Skeletal muscle cell (primary cell): ENCODE results near the gene EDA.

Experiments
- DNase-seq: peaks from one replicate; pipeline ENCODE4 v3.0.0-alpha.2; 2010; ENCODE audit warnings: low read depth
- H3K4me3 ChIP-seq: 2 replicates; pipeline ENCODE4 v1.5.1; 2011; ENCODE audit warnings: low read depth, mild to moderate bottlenecking, control low read depth, low read length, moderate library complexity

EDA gene

DNA sequence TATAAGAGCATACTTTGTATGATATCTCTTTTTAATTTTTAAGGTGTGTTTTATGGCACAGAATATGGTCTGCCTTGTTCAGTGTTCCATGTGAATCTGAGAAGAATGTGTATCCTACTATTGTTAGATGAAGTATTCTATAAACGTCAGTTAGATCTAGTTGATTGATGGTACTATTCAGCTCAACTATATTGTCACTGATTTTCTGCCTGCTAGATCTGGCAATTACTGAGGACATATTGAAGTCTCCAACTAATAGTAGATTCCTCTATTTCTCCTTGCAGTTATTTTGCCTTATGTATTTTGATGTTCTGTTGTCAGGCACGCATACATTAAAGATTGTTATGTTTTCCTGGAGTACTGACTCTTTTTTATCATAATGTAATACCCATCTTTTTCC is 394.1 kb downstream of the EDA start:
- H3K4me3 ChIP-seq = no peak overlapping the region
- DNase-seq = no peak

DNA sequence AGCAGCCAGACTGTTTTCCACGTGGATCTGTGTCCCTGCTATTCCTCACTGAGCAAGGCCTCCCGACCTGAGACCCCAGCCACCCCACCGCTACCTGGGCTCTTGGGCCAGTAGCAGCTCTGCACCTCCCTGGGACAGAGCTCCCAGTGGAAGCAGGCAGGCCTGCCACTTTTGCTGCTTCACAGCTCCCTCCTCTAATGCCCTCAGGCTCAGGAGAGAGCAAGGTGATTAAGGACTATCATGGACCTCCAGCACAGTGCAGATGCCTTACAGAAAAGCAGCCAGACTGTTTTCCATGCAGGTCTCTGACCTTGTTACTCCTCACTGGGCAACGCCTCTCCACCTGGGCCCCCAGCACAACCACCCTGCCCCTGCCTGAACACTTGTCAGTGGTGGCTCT is 396.8 kb downstream of the EDA start:
- DNase-seq = no peak

GRCh38 chrX:70013466-70014381 is 397.8 kb downstream of the EDA start:
- DNase-seq = no peak
- no peak overlapping the region for H3K4me3 ChIP-seq

More for the DNA sequence above, 396.8 kb downstream of the EDA start:
- no peak overlapping the region for H3K4me3 ChIP-seq

GRCh38 chrX:70016513-70016912 is 400.6 kb downstream of the EDA start:
- DNase-seq = no peak
- no peak overlapping the region for H3K4me3 ChIP-seq

GRCh38 chrX:70022616-70023015 is 406.7 kb downstream of the EDA start:
- H3K4me3 ChIP-seq = no peak overlapping the region
- DNase-seq = no peak

DNA sequence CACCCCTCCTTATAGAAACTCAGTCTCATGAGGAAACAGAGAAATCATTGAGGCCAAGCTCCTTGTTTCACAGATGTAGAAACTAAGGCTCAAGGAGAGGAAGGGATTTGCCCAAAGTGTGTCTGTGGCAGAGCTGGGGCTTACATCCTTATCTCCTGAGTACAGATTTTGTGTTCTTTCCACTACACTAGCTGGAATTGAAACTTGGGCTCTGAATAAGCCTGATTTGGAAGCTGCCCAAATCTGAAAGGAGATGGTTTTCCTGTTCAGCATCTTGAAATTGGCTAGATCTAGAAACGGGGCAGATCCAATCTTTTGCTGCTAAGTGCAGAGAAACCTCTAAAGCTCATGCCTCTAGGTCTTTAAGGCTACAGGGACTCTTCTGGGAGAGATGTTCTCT is 409.6 kb downstream of the EDA start:
- no peak overlapping the region for H3K4me3 ChIP-seq
- DNase-seq = no peak

GRCh38 chrX:70026112-70026850 is 410.4 kb downstream of the EDA start:
- DNase-seq = no peak
- H3K4me3 ChIP-seq = no peak overlapping the region

GRCh38 chrX:70026851-70027200 is 410.9 kb downstream of the EDA start:
- H3K4me3 ChIP-seq = no peak overlapping the region
- no peak for DNase-seq

GRCh38 chrX:70029863-70030262 is 413.9 kb downstream of the EDA start:
- H3K4me3 ChIP-seq = no peak overlapping the region
- DNase-seq = no peak

GRCh38 chrX:70030301-70030767 is 414.4 kb downstream of the EDA start:
- no peak overlapping the region for H3K4me3 ChIP-seq
- no peak for DNase-seq

- DNase-seq = no peak
These were observed 416.9 kb downstream of the EDA start for GRCh38 chrX:70032792-70033191.

DNA sequence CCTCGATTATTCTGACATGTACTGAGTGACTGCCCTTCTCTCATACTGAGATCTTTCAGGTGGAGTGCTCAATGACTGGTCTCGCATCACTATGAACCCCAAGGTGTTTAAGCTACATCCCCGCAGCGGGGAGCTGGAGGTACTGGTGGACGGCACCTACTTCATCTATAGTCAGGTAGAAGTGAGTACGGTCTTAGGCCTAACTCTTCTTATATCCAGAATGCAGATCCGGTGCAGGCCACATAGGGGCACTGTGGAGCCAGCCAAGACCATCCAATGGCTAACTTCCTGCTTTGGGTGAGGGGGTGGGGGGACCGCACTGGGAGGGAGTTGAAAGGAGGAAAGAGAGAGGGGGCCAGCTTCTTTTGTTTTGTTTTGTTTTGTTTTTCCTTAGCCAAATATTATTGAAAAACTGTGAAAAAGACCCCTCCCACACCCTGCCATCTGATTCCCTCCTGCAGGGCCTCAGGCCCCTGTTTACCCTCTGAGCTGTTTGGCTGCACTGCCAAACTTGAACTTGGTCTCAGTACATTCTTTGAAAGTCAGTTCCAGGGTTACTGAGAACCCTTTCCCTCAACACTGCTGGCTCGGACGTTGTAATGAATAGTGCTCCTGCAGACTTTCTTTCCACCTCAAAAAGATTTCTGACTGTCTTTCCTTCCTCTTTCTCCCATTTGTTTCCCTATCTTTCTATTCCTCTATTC is 417.6 kb downstream of the EDA start:
- no peak for DNase-seq
- H3K4me3 ChIP-seq = no peak overlapping the region

More at GRCh38 chrX:70032792-70033191, 416.9 kb downstream of the EDA start:
- no peak overlapping the region for H3K4me3 ChIP-seq

DNA sequence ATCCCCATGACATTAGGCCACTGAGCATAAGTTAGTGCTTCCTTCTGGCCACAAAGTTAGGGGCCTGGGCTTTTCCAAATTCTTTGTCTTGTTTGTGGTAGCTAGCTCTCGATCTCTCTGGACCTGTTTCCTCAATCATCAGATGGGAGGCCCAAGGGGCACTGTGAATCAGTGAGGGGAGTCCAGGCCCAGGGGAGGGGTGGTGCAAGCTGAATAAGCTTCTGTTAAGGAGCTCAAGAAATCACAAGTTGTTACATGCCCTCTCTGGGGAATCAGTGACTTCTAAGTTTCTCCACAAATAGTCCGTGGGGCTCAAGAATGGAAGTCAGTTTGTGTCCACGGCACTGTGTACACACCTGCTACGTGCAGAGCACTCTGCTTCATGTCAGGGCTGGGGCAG is 418.7 kb downstream of the EDA start:
- no peak overlapping the region for H3K4me3 ChIP-seq
- no peak for DNase-seq

DNA sequence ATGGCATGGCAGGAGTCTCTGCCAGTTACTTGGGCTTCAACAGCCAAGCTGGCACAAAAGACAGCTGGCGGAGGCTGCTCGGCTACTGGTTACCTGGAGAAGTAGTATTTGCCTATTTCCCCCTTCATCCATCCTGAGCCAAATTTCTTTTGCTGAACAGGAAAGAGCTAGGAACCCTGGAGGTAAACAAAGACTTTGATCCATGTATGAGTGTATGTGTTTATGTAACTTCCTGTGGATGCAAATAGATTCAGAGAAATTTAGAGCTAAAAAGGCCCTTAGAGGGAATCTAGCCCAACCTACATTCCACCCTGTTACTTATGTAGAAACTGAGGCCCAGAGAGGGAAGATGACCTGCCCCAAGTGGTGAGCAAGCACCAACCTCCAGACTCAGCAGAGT is 422.6 kb downstream of the EDA start:
- DNase-seq = no peak
- H3K4me3 ChIP-seq = no peak overlapping the region

DNA sequence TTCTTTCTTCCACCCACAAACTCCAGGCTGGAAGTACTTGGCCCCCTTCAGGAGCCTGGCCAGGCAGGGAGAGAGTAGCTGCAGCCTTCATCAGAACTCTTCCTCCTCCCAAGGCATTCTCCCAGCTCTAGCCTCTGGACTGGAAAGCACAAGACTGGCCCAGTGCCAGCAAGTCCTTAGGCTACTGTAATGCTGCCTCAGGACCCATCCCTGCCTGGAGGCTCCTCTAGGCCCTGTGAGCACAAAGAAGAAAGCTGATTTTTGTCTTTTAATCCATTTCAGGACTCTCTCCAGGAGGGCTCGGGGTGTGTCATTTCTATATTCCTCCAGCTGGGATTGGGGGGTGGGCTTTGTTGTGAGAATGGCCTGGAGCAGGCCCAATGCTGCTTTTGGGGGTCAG is 423.0 kb downstream of the EDA start:
- H3K4me3 ChIP-seq = no peak overlapping the region
- no peak for DNase-seq

DNA sequence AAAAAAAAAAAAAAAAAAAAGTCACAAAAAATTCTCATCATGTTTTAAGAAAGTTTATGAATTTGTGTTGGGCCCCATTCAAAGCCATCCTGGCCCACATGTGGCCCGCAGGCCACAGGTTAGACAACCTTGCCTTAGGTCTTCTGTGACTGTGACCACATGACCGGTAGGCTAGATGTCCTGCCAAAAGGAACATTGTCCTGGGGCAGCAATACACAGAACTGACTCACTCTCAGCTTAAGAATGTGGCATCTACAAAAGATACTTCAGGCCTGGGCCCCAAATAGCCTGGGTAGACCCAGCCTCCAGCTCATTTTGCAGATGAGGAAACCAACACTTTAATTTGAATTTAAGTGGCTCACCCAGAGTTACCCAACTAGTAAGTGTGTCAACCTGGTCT is 423.8 kb downstream of the EDA start:
- DNase-seq = no peak

GRCh38 chrX:70041993-70042392 is 426.1 kb downstream of the EDA start:
- H3K4me3 ChIP-seq = no peak overlapping the region
- no peak for DNase-seq

More for the DNA sequence above, 423.8 kb downstream of the EDA start:
- no peak overlapping the region for H3K4me3 ChIP-seq

DNA sequence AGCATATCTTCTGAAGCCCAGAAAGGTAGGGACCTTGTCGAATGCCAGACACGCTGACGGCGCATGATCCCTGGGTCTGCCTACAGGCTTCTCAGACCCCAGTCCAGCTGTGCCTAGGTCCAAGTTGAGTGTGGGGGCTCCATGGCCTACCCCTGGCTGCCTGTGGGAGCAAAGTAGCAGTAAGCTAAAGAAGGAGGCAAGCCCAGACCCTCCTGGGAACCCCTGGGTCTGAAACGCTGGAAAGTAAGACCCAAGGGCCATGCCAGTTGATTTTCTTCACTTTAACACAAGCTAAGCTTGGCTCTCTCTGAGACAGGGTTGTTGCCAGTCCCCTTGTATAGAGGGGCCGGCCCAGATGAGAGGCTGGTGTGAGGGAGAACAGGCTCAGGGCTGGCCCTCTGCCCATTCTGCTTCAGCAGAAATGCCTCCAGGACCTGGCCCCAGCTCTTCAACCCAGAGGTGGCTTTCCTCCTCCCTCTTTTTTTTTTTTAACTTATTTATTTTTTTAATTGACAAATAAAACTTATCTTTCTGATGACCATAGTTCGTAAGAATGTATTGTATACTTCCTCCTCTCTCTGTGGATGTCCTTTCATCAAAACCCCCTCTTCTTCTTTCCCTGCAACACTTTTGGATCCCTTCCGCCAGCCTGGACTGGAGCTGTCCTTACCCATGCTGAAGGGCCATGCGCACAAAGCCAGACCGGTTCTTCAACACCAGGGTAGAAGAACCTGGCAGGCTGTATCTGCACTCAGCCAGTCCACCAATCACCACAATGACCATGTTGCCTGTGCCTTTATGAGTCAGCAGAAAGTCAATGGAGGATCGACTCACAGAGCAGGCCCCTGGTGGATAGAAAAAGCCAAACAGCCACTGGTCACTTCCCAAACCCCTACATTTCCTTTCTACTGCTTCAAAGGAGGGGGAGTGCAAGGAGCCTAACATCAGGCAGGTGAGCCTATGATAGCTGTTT is 426.8 kb downstream of the EDA start:
- H3K4me3 ChIP-seq = no peak overlapping the region
- DNase-seq = no peak

- DNase-seq = no peak
- H3K4me3 ChIP-seq = no peak overlapping the region
These were observed 427.8 kb downstream of the EDA start for GRCh38 chrX:70043685-70044084.
